T-helper 1 cell treated with Interleukin-12 subunit alpha and Interleukin-12 subunit beta and Interleukin-4 antibody, amounts not matched to agents 30 ng/mL and 1 ng/mL, for 36 hours (primary cell): ENCODE results near the gene PIMREG. TPM values are rescaled to one million over a fixed set of nuclear protein-coding genes. Genes with fewer than 3 reads are reported as not detected.

Source experiments
- intact Hi-C: fragments of 100-400 bp; cut with micrococcal nuclease; formaldehyde crosslinking; loops from one replicate; pipeline ENCODE4 v1.15.1; 2024
- total RNA-seq: library from RNA; stranded (reverse); gene quantifications from 2 replicates; pipeline ENCODE4 v1.2.3, GENCODE V29; 2022

The PIMREG gene
- total RNA-seq, 1 donor from 2014 or later, result 19.6 TPM

DNA sequence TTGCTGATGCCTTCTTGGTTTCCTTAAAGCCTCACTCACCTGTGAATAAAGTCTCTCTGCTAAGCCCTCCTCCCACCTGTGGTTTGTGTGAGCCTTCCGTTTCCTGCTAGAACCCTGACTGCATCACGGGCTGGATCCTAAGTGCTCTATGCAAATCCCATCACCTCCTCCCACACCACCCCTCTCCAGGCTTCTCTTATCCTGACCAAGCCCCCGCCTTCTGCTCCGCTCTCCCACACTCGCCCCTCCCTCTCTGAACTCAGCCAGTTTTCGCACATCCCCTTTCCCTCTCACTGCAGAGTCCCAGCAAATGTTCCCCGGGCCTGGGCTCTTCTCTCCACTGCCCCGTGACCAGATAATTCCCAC, 51.8 kb downstream of the PIMREG start:
- intact Hi-C loops, result no loop called here

DNA sequence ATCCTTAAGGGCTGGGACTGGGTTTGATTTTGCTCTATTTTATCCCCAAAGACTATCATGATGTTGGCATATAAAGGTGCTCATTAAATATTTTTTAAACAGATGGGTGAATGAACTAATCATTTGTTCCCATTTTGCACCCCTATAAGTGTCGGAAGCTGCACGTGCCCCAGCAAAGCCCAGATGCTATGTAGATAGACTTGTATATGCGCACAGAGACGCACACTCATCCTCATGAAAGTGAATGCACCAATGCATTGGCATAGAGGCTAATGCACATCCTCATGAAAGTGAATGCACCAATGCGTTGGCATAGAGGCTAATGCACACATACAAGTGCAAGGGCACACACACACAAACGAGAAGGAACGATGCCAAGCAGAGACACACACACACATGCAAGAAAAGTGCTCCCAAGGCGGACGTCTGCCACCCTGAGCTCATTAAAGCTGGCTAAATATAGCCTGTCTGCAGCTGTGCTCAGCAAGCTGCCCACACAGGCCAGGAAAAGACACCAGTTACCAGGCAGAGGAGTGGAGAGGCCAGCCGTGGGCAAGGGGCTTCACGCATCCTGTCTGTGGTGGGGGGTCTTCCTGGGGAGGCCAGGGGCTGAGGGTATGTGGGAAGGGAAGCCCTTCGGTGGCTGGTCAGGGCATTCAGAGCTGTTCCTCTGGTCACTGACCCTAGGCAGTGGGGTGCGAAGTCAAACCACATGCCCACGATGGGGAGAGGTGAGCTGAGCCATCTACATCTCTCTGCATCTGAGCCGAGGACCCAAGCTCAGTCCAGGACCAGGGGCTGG, 52.6 kb downstream of the PIMREG start:
- intact Hi-C loops, result no loop called here

DNA sequence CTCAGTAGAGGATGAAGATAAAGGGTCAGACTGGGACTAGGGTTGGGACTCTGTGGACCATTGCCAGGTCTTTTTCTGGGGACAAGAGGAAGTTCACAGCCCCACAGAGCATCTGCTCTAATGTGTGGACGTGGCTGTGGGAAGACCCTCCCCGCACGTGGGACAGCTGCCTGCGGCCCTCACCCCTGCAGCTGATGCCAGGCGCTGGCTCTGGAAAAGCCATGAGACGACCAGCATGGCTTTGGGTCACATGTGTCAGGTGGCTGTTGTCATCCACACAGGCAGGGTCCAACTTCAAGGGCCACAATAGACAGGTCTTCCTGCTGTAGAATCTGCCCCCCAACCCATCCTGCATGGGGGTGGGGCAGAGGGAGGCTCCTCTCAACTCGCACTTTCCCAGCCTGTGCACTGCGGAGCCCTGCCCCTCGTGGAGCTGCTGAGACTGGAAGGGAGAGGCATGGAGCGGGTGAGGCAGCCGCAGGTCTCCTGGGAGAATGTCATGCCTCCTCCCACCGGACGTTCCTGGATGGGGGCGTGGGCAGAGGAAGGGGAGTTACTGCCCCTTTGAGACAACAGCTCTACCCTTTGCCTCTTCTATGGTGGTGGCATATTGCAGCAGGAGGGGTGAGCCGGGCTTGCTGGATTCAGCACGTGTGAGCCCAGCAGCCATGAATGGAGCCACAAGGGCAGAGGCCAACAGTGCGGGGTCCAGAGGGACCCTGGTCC, 53.4 kb downstream of the PIMREG start:
- intact Hi-C loops, result no loop called here

DNA sequence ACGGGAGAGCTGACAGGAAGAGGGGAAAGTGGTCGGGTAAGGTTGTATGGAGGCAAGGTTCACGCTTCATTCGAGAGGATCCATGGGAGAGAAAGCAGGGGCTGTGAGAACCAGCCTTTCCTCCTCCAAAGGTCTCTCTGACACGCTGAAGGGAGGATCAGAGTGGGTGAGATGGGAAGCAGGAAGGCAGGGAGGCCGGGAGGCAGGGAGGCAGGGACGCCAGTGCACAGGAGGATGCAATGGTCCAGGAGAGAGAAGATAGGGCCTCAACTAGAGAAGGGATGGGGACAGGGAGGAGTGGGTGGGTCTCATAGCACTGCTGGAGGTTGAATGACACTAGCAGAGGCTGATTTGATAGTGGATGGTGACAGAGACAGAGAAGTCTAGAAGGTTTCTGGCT, 54.1 kb downstream of the PIMREG start:
- intact Hi-C loops, result no loop called here

DNA sequence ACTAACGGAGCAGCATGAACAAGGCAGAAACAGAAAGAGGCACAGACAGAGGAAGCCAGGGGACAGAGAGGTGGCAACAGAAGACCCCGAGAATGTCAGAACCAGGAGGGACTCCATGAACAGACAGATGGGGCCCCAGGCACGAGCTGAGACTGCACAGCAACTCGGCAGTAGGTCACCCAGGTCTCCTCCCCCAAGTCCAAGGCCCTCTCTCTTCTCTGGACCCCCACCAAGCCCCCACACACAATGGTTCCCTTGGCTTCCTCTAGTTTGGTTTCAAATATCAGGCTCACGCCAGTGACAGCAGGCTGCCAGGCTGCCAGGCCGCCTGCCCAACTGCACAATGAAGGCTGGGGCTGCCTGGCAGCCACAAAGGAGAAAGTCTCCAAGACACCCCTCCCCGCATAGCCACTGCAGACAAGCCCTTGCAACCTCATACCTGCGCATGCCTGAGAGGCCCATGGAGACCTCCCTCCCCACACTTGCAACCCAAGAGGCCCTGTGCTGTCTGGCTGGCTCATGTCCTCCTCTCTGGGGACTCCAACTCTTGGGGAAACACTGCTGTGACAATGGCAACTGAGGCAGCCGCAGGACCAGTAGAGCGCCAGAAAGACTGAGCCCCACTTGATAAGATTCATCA, 54.8 kb downstream of the PIMREG start:
- intact Hi-C loops, result no loop called here

Other genes starting within 250 kb of the PIMREG start
- gene AIPL1, start 9.3 kb upstream of the PIMREG start, total RNA-seq, result not detected in 2 replicates
- gene PITPNM3, start 112.1 kb downstream of the PIMREG start, total RNA-seq, result 0.83 and 1.0 TPM in 2 replicates
- 19.6 and 22.4 TPM in 2 replicates for gene KIAA0753, start 196.3 kb downstream of the PIMREG start, total RNA-seq
- gene TXNDC17, start 196.6 kb downstream of the PIMREG start, total RNA-seq, result 70.8 and 75.7 TPM in 2 replicates
- gene MED31, start 207.2 kb downstream of the PIMREG start, total RNA-seq, result 19.1 and 23.7 TPM in 2 replicates
- 2.0 and 2.3 TPM in 2 replicates for gene C17orf100, start 207.3 kb downstream of the PIMREG start, total RNA-seq